HL-60 (cell line): ENCODE measurements around the gene TMEM252.

Experiments used
- POLR2AphosphoS5 ChIP-seq: IDR thresholded peaks from 2 replicates; pipeline ENCODE4 v1.6.1; 2012; ENCODE audit warnings: low read depth
- TF ChIP-seq, protein P1 (sequence below): IDR thresholded peaks from one replicate; pipeline ENCODE4 v1.5.1; 2011; ENCODE audit warnings: low read length, control low read depth, inconsistent platforms; ENCODE audit not compliant: insufficient read depth

GRCh38 chr9:68493541-68493940, 47.1 kb downstream of the TMEM252 start:
- TF ChIP-seq, protein P1, sequence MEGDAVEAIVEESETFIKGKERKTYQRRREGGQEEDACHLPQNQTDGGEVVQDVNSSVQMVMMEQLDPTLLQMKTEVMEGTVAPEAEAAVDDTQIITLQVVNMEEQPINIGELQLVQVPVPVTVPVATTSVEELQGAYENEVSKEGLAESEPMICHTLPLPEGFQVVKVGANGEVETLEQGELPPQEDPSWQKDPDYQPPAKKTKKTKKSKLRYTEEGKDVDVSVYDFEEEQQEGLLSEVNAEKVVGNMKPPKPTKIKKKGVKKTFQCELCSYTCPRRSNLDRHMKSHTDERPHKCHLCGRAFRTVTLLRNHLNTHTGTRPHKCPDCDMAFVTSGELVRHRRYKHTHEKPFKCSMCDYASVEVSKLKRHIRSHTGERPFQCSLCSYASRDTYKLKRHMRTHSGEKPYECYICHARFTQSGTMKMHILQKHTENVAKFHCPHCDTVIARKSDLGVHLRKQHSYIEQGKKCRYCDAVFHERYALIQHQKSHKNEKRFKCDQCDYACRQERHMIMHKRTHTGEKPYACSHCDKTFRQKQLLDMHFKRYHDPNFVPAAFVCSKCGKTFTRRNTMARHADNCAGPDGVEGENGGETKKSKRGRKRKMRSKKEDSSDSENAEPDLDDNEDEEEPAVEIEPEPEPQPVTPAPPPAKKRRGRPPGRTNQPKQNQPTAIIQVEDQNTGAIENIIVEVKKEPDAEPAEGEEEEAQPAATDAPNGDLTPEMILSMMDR = no peak
- no peak for TF ChIP-seq POLR2AphosphoS5
